Caco-2 (cell line): Measurements from ENCODE around the gene NDP. TPM values are rescaled to one million over a fixed set of nuclear protein-coding genes. Genes with fewer than 3 reads are reported as not detected.

ENCODE experiments used
- BruUV-seq: library from RNA; stranded (reverse); fragments of 400-500 nt; replicated peaks from 2 replicates; lab custom pipeline; 2021; lab: Mats Ljungman, UMichigan
- CTCF ChIA-PET: fragments of 300-600 bp; sonication (Branson Sonifier 250); formaldehyde crosslinking; loops from one replicate; lab custom pipeline; 2022; ENCODE audit warnings: antibody characterized with exemption; lab: Charles Lee
- POLR2A ChIA-PET: fragments of 300-600 bp; sonication (Branson Sonifier 250); formaldehyde crosslinking; loops from one replicate; lab custom pipeline; 2022; ENCODE audit warnings: antibody characterized with exemption; lab: Charles Lee
- DNase-seq, 2 experiments: peaks; one replicate each; pipeline versions ENCODE4 v3.0.0 to v3.0.0-alpha.2; 2020 to 2022
- H3K27me3 ChIP-seq: replicated peaks from 2 replicates; pipeline ENCODE4 v1.6.0; 2011; ENCODE audit warnings: low read length; ENCODE audit not compliant: control insufficient read depth, insufficient read depth
- H3K36me3 ChIP-seq: 2 replicates; pipeline ENCODE4 v1.5.1; 2011; ENCODE audit warnings: low read length; ENCODE audit not compliant: control insufficient read depth, insufficient read depth
- H3K4me1 ChIP-seq: fragments of 250-450 bp; sonication (Bioruptor Pico); 2 replicates; pipeline ENCODE4 v1.5.1; 2020; ENCODE audit warnings: mild to moderate bottlenecking
- H3K4me3 ChIP-seq: 2 replicates; pipeline ENCODE4 v1.5.1; 2011; ENCODE audit warnings: low read depth, mild to moderate bottlenecking, control low read depth, low read length
- H3K9me3 ChIP-seq: fragments of 250-450 bp; sonication (Bioruptor Pico); 2 replicates; pipeline ENCODE4 v1.5.1; 2020; ENCODE audit warnings: mild to moderate bottlenecking, moderate library complexity
- H3K27ac Mint-ChIP-seq: one replicate; pipeline ENCODE4 v1.8.0; 2022; ENCODE audit warnings: mixed read lengths; ENCODE audit not compliant: unreplicated experiment
- H3K27me3 Mint-ChIP-seq: one replicate; pipeline ENCODE4 v1.8.0; 2022; ENCODE audit warnings: mixed read lengths; ENCODE audit not compliant: insufficient read depth, unreplicated experiment
- H3K36me3 Mint-ChIP-seq: one replicate; pipeline ENCODE4 v1.8.0; 2022; ENCODE audit warnings: mild to moderate bottlenecking, mixed read lengths; ENCODE audit not compliant: insufficient read depth, unreplicated experiment
- H3K4me1 Mint-ChIP-seq: one replicate; pipeline ENCODE4 v1.8.0; 2022; ENCODE audit warnings: low read depth, mixed read lengths; ENCODE audit not compliant: unreplicated experiment
- H3K4me3 Mint-ChIP-seq: one replicate; pipeline ENCODE4 v1.8.0; 2022; ENCODE audit warnings: mild to moderate bottlenecking, moderate library complexity, mixed read lengths; ENCODE audit not compliant: unreplicated experiment
- H3K9me3 Mint-ChIP-seq: one replicate; pipeline ENCODE4 v1.8.0; 2022; ENCODE audit warnings: mixed read lengths; ENCODE audit not compliant: unreplicated experiment
- CTCF ChIP-seq, 2 experiments: fragments of 200-600 bp in 1 of 2; IDR thresholded peaks; 1 replicate in 1 of 2; 2 replicates in 1 of 2; pipeline versions ENCODE4 v1.5.1 to v1.8.0; 2011 to 2022; ENCODE audit warnings: antibody characterized with exemption in 1 of 2, control low read depth in 1 of 2, inconsistent platforms in 1 of 2, low read depth in 1 of 2, low read length in 1 of 2, mild to moderate bottlenecking in 1 of 2, moderate library complexity in 1 of 2; ENCODE audit not compliant: insufficient read depth in 1 of 2, severe bottlenecking in 1 of 2, unreplicated experiment in 1 of 2
- intact Hi-C: fragments of 100-400 bp; cut with micrococcal nuclease; formaldehyde crosslinking; loops from one replicate; pipeline ENCODE4 v1.10.0; 2022; ENCODE audit not compliant: unreplicated experiment
- total RNA-seq: library from RNA; stranded (reverse); gene quantifications from 2 replicates; pipeline ENCODE4 v1.2.3, GENCODE V29; 2022

NDP gene
- total RNA-seq, 1 experiment from 2014 or later = 0.48 TPM

GRCh38 chrX:43985511-43985910 is 12.3 kb upstream of the NDP start:
- Mint-ChIP-seq H3K4me3 (no peak overlapping the region), H3K36me3 (no peaks in the 10 kb centered on the region), H3K27me3 (no peaks in the 10 kb centered on the region), H3K4me1 (no peaks in the 10 kb centered on the region), H3K27ac (no peak overlapping the region), H3K9me3 (no peaks in the 10 kb centered on the region)
- intact Hi-C loops = no loop called here
- Histone ChIP-seq H3K4me3 (no peak overlapping the region), H3K4me1 (no peaks in the 10 kb centered on the region), H3K9me3 (no peaks in the 10 kb centered on the region), H3K27me3 (no peaks in the 10 kb centered on the region), H3K36me3 (no peaks in the 10 kb centered on the region)
- no TSS peak for BruUV-seq
- no peak for DNase-seq
- no peak for TF ChIP-seq CTCF (IDR thresholded peaks at IDR 0.05; ENCODE audit: insufficient read depth in 1 of 2, low read depth in 1 of 2, low read length in 1 of 2, severe bottlenecking in 1 of 2, unreplicated experiment in 1 of 2)
- POLR2A ChIA-PET = no interaction called here
- CTCF ChIA-PET = interaction anchor here (0.6 kb wide), 1 partner anchor 27 kb away, joined by 3 read pairs; no protein-coding TSS in a partner anchor

GRCh38 chrX:43978226-43978625 is 5.0 kb upstream of the NDP start:
- DNase-seq = no peak
- no peaks in the 10 kb centered on the region for H3K27me3 ChIP-seq
- CTCF ChIA-PET = no interaction called here
- no TSS peak for BruUV-seq
- Mint-ChIP-seq H3K9me3 (no peaks in the 10 kb centered on the region), H3K4me3 (no peak overlapping the region), H3K4me1 (no peaks in the 10 kb centered on the region), H3K27me3 (no peaks in the 10 kb centered on the region), H3K36me3 (peaks cover 12% of the 10 kb centered on the region), H3K27ac (no peak overlapping the region)
- intact Hi-C loops = no loop called here
- no peak for TF ChIP-seq CTCF (IDR thresholded peaks at IDR 0.05; ENCODE audit: insufficient read depth in 1 of 2, low read depth in 1 of 2, low read length in 1 of 2, severe bottlenecking in 1 of 2, unreplicated experiment in 1 of 2)
- POLR2A ChIA-PET = no interaction called here
- no peaks in the 10 kb centered on the region for H3K4me1 ChIP-seq
- H3K4me3 ChIP-seq = no peak overlapping the region
- H3K36me3 ChIP-seq = no peaks in the 10 kb centered on the region
- H3K9me3 ChIP-seq = no peaks in the 10 kb centered on the region

- H3K27me3 Mint-ChIP-seq = no peaks in the 10 kb centered on the region
- no peaks in the 10 kb centered on the region for H3K4me1 Mint-ChIP-seq
- H3K4me3 ChIP-seq = no peak overlapping the region
- no peak for DNase-seq
- peaks cover 12% of the 10 kb centered on the region for H3K36me3 Mint-ChIP-seq
- H3K27ac Mint-ChIP-seq = no peak overlapping the region
- no peak for TF ChIP-seq CTCF (IDR thresholded peaks at IDR 0.05; ENCODE audit: insufficient read depth in 1 of 2, low read depth in 1 of 2, low read length in 1 of 2, severe bottlenecking in 1 of 2, unreplicated experiment in 1 of 2)
- no peak overlapping the region for H3K4me3 Mint-ChIP-seq
- H3K36me3 ChIP-seq = no peaks in the 10 kb centered on the region
- BruUV-seq = no TSS peak
- H3K27me3 ChIP-seq = no peaks in the 10 kb centered on the region
- POLR2A ChIA-PET = no interaction called here
- intact Hi-C loops = no loop called here
- no peaks in the 10 kb centered on the region for H3K9me3 Mint-ChIP-seq
- CTCF ChIA-PET = interaction anchor here (1.2 kb wide), 1 partner anchor 18 kb away, joined by 5 read pairs; no protein-coding TSS in a partner anchor
- H3K4me1 ChIP-seq = no peaks in the 10 kb centered on the region
- no peaks in the 10 kb centered on the region for H3K9me3 ChIP-seq
Measured at GRCh38 chrX:43976205-43976604, 3.0 kb upstream of the NDP start.
